Putamen (tissue), 1 donor: ENCODE measurements around the gene HS3ST5.
"Not testable (repeated sequence)": the region's sequence is repeated elsewhere in the genome, so short reads cannot be mapped to it uniquely, and the experiment has no call there.

Experiments
- DNase-seq: peaks from one replicate; pipeline ENCODE4 v3.0.0-alpha.2; 2016; ENCODE audit warnings: low spot score

The HS3ST5 gene

DNA sequence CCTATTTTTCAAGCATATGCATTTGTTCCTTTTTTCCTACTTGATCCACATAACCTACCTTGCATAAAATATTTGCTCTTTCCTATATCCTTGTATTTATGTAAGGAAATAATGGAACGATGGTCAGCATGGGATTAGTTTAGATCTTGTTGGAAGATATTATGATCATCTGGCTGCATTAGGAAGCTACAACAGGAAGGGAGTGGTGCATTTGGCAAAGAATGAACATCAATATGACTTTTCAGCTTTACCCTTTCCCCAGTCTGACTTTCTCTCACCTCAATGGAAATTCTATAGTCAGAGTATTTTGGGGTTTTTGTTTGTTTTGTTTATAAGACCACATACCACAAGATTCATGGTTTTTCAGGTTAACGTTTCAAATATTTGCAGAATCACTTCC lies 66.0 kb downstream of the HS3ST5 start:
- no peak for DNase-seq

DNA sequence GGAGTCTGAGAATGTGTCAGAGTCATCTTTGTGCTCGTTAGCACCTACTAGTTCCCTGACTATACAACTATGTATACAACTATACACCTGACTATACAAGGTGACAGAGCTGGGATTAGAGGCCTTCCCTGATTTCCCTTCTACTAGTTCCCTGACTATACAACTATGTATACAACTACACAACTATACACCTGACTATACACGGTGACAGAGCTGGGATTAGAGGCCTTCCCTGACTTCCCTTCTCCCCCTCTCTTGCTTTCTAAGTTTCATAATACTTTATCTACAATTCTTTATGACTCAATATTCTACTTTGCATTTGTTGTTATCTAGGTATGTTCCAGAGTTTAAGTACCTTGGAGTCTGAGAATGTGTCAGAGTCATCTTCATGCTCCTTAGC lies 68.0 kb downstream of the HS3ST5 start:
- no peak for DNase-seq

DNA sequence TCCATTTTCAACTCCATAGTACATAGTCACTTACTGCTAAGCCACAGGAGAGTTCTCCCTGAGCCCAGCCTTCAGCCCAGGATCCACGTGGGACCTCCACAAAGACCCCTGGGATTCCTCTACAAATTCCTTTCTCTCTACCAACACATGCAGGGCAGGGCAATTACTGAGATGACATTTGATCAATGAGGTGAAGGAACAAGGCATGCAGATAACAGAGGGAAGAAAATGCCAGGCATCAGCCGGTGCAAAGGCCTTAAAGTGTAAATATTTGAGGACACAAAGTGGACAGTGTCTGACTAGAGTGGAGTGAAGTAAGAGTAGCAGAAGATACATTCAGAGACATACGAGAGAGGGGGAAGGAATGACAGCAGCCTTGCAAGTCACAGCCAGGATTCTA lies 70.2 kb downstream of the HS3ST5 start:
- DNase-seq, result no peak

GRCh38 chr6:114271405-114271804 lies 71.4 kb downstream of the HS3ST5 start:
- no peak for DNase-seq

DNA sequence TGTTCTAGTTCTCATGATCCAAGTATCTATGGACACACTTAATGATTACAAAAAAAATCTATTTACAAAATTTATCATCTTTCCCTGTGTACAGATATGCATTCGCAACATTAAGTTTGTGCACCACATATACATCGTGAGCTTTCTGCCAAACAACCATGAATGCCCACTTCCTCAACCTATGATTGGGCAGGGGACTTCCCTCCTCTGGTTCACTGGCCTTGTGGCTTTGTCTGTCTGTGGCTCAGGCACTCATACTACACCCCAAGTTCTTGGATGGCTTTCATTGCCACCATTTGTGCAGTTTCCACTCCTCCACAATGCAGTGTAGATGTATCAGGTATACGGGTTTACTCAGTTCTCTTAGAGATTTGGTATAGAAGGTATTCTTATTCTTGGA lies 74.9 kb downstream of the HS3ST5 start:
- DNase-seq, result no peak

- no peak for DNase-seq
These were observed 82.0 kb downstream of the HS3ST5 start for GRCh38 chr6:114260810-114261209.

DNA sequence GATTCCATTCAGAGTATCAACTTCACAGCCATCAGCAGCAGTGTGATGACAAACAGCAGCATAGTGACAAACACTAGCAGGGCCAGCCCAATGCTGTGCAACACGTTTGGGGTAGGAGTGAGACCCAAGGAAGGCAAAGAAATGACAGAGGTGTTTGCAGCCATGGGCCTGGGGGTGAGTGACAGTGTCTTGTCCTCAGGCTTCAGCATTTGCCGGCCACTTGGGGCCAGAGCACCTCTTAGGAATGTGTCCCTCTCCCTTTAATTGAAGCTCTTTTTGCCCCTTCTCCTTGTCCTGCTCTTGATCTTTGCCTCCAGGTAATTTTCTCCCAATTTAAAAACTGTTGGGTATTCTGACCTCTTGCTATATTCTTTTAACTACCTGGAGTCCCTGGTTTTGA lies 84.4 kb downstream of the HS3ST5 start:
- DNase-seq, result no peak

DNA sequence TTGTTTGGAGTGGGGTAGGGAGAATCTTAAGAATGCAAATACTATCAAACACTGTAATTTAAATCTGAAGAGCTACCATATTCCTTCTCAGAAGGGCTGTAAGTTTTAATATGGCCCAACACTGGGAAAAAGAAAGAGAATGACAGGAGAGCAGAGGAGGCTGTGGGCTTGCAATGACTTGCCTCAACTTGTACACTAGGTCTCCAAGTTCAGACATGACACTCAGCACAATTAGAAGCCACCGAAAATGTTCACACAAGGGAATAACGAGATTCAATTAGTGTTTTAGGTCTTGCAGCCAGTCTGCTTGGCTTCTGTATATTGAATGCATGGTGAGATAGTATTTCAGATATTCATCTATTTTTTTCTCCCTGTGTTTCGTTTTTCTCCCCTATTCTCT lies 89.4 kb downstream of the HS3ST5 start:
- no peak for DNase-seq

DNA sequence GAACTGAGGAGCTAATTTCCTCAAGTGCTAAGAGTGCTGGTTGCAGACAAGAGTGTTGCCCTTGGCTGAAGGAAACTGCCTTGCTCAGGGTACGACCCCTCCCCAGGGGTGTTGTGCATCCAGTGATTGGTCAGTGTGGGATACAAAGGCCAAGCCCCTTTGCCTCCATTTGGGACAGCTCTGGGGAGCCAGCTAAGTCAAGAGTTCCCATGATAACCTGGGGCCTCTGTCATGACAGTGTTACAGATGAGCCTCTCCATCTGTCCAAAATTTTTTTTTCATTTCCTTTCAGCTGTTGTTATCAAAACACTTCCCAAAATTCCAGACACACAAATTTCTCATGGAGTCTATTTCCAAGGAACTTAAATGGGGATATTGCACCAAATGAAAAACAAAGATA lies 93.3 kb downstream of the HS3ST5 start:
- no peak for DNase-seq

DNA sequence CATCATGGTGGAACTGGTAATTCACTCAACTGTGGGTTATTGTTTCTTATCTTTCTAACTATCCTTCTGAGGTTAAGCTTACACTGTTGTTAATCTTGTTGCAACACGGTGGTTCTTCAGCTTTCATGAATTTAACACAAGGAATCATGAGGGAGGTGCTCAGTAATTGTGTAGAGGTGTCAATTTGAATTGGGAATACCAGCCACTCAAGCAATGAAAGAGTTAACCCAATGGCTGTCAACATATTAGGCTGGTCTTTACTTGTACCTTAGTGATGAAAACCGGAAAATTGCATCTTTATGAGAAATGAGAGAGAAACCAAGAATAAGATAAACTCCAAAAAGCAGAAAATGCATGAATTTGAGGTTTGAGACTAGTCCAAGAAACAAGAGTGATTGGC lies 95.7 kb downstream of the HS3ST5 start:
- DNase-seq, result no peak

DNA sequence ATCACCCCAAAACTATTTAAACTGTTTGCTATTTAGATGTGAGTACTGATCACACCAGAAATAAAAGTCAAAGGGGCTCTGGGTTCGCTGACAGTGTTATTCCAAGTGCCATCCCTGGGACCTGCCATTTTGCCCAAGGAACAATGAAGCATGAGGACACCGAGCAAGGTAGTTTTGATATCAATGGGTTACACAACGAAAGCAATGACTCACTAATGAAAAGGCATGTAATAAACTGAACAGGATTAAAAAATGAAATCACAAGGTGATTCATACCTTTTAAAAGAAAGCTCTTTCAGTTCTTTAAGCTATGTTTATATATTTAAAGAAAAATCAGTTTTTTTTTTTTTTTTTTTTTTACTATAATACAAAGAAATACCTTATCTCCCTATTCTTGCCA lies 102.0 kb downstream of the HS3ST5 start:
- no peak for DNase-seq

- DNase-seq, result no peak
These were observed 114.1 kb downstream of the HS3ST5 start for GRCh38 chr6:114228675-114229074.

DNA sequence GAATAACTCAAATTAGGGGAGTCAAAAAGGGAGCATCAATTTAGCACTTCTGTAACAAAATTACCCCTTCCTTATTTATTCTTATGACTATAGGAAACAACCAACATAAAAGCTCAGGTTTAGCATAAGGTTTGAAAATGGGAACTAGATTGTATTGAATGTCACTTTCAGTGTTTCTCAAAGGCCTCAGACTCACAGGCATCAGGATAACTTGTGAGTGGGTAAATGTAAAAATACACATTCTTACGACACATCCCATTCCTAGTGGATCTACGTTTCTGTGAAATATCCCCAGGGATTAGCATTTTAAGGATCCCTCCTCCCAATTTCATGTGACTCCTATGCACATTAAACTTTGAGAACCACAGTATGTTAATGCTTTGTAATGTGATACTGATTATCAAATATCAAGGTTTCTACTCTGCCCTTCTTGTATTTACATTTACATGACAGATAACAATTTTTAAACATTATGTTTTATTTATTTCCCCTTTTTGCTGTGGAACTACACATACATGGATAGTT lies 114.8 kb downstream of the HS3ST5 start:
- no peak for DNase-seq

- peak; percentile 53 for DNase-seq
These were observed 122.6 kb downstream of the HS3ST5 start for GRCh38 chr6:114220241-114220640.

- DNase-seq, result no peak
These were observed 124.1 kb downstream of the HS3ST5 start for GRCh38 chr6:114218437-114219340.

- DNase-seq, result not testable (repeated sequence)
These were observed 124.8 kb downstream of the HS3ST5 start for GRCh38 chr6:114217996-114218395.

DNA sequence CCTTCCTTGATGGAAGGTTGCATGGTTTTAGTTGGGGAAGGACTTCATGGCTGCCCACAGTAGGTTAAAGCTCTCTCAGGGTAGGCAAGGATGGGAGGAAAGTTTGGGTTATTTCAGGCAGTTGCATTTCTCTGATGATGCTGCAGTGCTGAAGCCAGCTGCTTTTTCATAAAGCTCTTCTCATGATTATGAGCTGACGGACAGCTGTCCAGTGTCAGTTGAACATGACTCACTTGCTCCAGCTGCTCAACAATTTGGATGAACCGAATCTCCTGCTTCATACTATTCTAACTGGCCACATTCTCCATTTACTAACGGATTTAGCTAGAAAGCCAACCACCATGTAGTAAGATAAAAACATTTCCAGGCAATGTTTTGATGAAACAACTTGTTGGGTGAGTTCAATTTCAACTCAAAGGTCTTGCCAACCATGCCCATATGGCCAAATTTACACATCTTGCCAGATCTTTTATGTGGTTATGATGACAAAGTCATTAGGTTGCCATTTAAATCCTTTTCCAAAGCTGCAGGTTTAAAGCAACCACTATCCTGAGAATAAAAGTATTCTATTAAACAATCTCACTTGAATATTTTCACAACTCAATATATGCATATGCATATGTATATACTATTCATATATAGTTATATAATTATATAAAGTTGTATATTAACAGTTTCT lies 125.9 kb downstream of the HS3ST5 start:
- peak; percentile 53 for DNase-seq

DNA sequence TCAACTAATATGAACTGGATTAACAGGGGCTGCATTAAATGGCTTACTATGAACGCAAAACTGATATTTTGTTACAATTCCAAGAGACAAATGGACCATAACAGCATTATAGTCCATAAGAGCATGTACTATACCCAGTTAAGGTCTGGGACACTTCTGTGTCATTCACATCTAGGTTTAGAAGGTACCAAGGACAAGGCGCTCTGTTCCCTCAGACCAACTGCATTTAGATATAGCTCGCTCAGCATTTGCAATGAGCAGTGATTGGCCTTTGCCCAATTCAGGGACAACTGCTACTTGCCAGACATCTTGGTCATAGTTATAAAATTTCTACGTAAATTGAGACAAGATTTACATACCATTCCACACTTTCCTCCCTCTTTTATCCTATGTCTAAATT lies 132.4 kb downstream of the HS3ST5 start:
- DNase-seq, result no peak

DNA sequence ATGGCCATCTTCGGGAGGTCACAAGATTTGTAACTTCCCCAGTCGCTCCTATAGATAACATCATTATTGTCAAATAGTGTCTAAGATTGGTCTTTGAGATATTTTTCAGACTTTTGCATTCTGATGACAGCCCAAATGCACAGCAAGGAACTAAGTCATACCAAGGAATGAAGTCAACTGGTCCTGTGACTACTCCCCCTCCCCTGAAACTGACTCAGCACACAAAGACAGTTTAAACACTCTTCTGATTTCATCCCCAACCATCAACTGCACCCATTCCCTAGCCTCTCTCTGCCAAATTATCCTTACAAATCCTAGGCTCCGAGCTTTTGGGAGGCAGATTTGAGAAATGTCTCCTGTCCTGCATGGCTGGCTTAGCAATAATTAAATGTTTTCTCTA lies 139.4 kb downstream of the HS3ST5 start:
- DNase-seq, result no peak

GRCh38 chr6:114202389-114202788 lies 140.4 kb downstream of the HS3ST5 start:
- no peak for DNase-seq

DNA sequence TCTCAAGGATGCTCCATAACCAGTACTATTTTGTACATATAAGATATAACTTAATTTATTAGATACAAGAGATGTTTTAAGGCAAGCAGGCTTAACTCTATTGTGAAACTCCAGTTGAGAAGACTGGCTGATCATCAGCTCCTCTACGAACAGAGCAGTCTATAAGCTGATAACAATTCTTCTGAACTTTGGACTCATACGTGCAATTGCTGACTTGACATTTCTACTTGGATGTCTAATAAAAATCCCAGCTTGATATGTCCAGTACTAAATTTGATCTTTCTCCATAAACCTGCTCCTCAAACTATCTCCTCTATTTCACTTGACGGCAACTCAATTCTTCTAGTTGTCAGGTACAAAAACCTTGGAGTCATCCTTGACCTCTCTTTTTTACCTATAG lies 141.9 kb downstream of the HS3ST5 start:
- DNase-seq, result no peak

DNA sequence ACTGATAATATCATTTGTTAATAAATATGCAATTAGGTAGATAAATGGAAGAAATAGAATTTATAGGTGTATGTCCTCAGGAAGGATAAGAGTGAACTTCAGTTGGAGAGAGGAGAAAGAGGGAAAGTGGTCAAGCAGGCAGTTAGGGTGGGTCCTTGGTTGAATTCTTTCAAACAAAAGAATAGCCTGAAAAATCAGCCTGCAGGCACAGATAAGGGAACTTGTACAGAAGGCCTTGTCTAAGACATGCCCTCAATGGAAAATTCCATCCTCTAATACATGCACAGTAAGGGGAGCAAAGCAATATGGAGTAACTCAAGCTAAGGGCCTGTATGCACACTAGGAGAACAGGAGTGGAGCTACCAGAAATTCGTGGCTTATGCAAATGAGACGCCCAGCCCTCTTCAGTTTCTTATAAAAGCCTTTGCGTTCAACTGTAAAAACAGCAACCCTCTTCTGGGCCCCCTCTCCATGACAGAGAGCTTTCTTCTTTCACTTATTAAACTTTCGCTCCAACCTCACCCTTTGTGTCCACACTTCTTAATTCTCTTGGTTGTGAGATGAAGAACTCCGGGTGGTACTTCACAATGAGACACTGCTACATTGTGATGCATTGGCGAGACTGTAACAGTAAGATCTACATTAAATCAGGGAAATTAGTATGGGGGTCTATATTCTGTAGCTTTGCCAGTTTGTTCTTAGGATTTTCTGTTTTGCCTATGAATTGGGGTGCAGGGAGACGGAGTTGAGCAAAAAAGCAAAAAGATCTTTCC lies 147.0 kb downstream of the HS3ST5 start:
- no peak for DNase-seq

GRCh38 chr6:114195027-114195365 lies 147.8 kb downstream of the HS3ST5 start:
- no peak for DNase-seq
